ENCODE results near the gene GEMIN8.

GRCh38 chrX:14029039-14029424 is 660 bp downstream of the GEMIN8 start:
- TF ChIP-seq CTCF (IDR thresholded peaks at IDR 0.05) = no peak
- TF ChIP-seq EZH2 (IDR thresholded peaks at IDR 0.05; ENCODE audit: borderline replicate concordance, insufficient read depth, low read depth, low read length, poor library complexity, severe bottlenecking) = no peak
